T-cell (primary cell): Measurements from ENCODE around the gene COG1. TPM values are rescaled to one million over a fixed set of nuclear protein-coding genes. Genes with fewer than 3 reads are reported as not detected.
"Not testable (repeated sequence)": the region's sequence is repeated elsewhere in the genome, so short reads cannot be mapped to it uniquely, and the experiment has no call there.

Experiments
- ATAC-seq, 4 experiments: fragments of 200-7000 bp in 3 of 4; fragments of 150-1000 bp in 1 of 4; cut with Tn5 transposase; replicated peaks in 1 of 4; 1 replicate in 3 of 4; 2 replicates in 1 of 4; pipeline ENCODE4 v1.10.0; 2021; ENCODE audit warnings: moderate library complexity in 3 of 4, mild to moderate bottlenecking in 2 of 4, moderate number of reproducible peaks in 1 of 4
- CTCF ChIA-PET, 2 donors: fragments of 300-600 bp; sonication (Branson Sonifier 250); formaldehyde crosslinking; loops; one replicate each; lab custom pipeline; 2022; ENCODE audit warnings: antibody characterized with exemption in 2 of 2; lab: Charles Lee
- POLR2A ChIA-PET, 2 donors: fragments of 300-600 bp; sonication (Branson Sonifier 250); formaldehyde crosslinking; loops; one replicate each; lab custom pipeline; 2022; ENCODE audit warnings: antibody characterized with exemption in 2 of 2; lab: Charles Lee
- DNase-seq, 35 experiments: peaks; one replicate each; pipeline versions ENCODE4 v3.0.0 to v3.0.0-alpha.2; 2013 to 2023
- H3K27ac ChIP-seq: one replicate; pipeline ENCODE4 v1.5.1; 2013; ENCODE audit warnings: low read length
- H3K27me3 ChIP-seq, 2 experiments: replicated peaks in 1 of 2; 1 replicate in 1 of 2; 2 replicates in 1 of 2; pipeline versions ENCODE4 v1.6.1 to v1.7.0; 2013; ENCODE audit warnings: low read length in 1 of 2, mixed read lengths in 1 of 2; ENCODE audit not compliant: control insufficient read depth in 2 of 2, insufficient read depth in 2 of 2; ENCODE audit errors: extremely low read depth in 1 of 2
- H3K36me3 ChIP-seq, 2 donors: 1 replicate in 1 of 2; 2 replicates in 1 of 2; pipeline versions ENCODE4 v1.6.1 to v1.7.0; 2013; ENCODE audit warnings: low read length in 1 of 2; ENCODE audit not compliant: control insufficient read depth in 2 of 2, insufficient read depth in 1 of 2; ENCODE audit errors: extremely low read depth in 1 of 2
- H3K4me1 ChIP-seq, 2 experiments: 1 replicate in 1 of 2; 2 replicates in 1 of 2; pipeline versions ENCODE4 v1.6.1 to v1.7.0; 2013; ENCODE audit warnings: low read length in 2 of 2, mixed read lengths in 1 of 2; ENCODE audit not compliant: insufficient read depth in 2 of 2, control insufficient read depth in 1 of 2; ENCODE audit errors: extremely low read depth in 1 of 2
- H3K4me3 ChIP-seq, 2 donors: 1 replicate in 1 of 2; 2 replicates in 1 of 2; pipeline versions ENCODE4 v1.5.1 to v1.7.0; 2013; ENCODE audit warnings: mild to moderate bottlenecking in 2 of 2, low read length in 1 of 2, moderate library complexity in 1 of 2; ENCODE audit not compliant: control insufficient read depth in 1 of 2; ENCODE audit errors: extremely low read depth in 1 of 2
- H3K9me3 ChIP-seq: 2 replicates; pipeline ENCODE4 v1.7.0; 2013
- H3K27ac Mint-ChIP-seq, 2 donors: one replicate each; pipeline ENCODE4 v1.8.0; 2020 to 2021; ENCODE audit warnings: mild to moderate bottlenecking in 2 of 2, mixed read lengths in 2 of 2
- H3K27me3 Mint-ChIP-seq, 2 donors: one replicate each; pipeline ENCODE4 v1.8.0; 2021 to 2022; ENCODE audit warnings: mixed read lengths in 2 of 2
- H3K36me3 Mint-ChIP-seq: one replicate; pipeline ENCODE4 v1.8.0; 2021; ENCODE audit warnings: mixed read lengths
- H3K4me1 Mint-ChIP-seq, 3 donors: one replicate each; pipeline ENCODE4 v1.8.0; 2020 to 2022; ENCODE audit warnings: mixed read lengths in 3 of 3, mild to moderate bottlenecking in 1 of 3
- H3K4me3 Mint-ChIP-seq, 3 donors: one replicate each; pipeline ENCODE4 v1.8.0; 2020 to 2022; ENCODE audit warnings: mild to moderate bottlenecking in 3 of 3, mixed read lengths in 3 of 3, moderate library complexity in 3 of 3
- H3K9me3 Mint-ChIP-seq, 3 donors: one replicate each; pipeline ENCODE4 v1.8.0; 2020 to 2022; ENCODE audit warnings: mixed read lengths in 3 of 3
- WGBS: methylation state at CpG from one replicate; pipeline ENCODE4 v1.1.5; 2013; ENCODE audit warnings: missing lambda C conversion rate; ENCODE audit not compliant: insufficient coverage; 5-methylcytosine and 5-hydroxymethylcytosine counted together
- total RNA-seq, 35 experiments: library from RNA in 6 of 35; stranded (reverse) in 6 of 35; fragments of 120-200 nt in 1 of 35; gene quantifications; one replicate each; pipeline versions ENCODE4 v1.2.1 to v1.2.4 and lab custom pipeline; 2013 to 2026

The COG1 gene
- total RNA-seq = 10 to 100 TPM; 66.3 to 77.2 (median 73.3) TPM
- 36.8 TPM for total RNA-seq (2013)
- 12.8 to 87.9 (median 51.6) reads per million in 29 experiments for total RNA-seq (lab: John Stamatoyannopoulos, UW)

GRCh38 chr17:73192894-73193701, at the start of gene COG1:
TSS of gene COG1 (plus strand) at chr17:73193055. CDS start at chr17:73193070, 15 bp downstream.
- DNase-seq = peak; percentile 60 to 93 (median 83)
- ChIA-PET CTCF (interaction anchor here (0.5 to 1.2 kb wide), 4 partner anchors 33 to 468 kb away, joined by 3 to 4 read pairs (median 4); a partner anchor contains a TSS), POLR2A (interaction anchor here in 1 of 2 donors (0.6 kb wide), 1 partner anchor 39 kb away, joined by 5 read pairs; no protein-coding TSS in a partner anchor)
- Histone ChIP-seq H3K4me3 (peak within 1 kb of the TSS; percentile 81 to 89), H3K27ac (peak within 1 kb of the TSS; percentile 75), H3K4me1 (peaks cover 8 to 31% of the 10 kb centered on the region in 2 experiments), H3K36me3 (peaks cover 10 to 22% of the 10 kb centered on the region in 2 donors), H3K27me3 (no peaks in the 10 kb centered on the region), H3K9me3 (no peaks in the 10 kb centered on the region)
- H3K9me3 Mint-ChIP-seq = no peaks in the 10 kb centered on the region
- H3K4me3 Mint-ChIP-seq = peak within 1 kb of the TSS; percentile 94 to 97 (median 96)
- ATAC-seq = peak; percentile 89 to 95 (median 90)
- H3K27ac Mint-ChIP-seq = peak within 1 kb of the TSS; percentile 95
- WGBS = under 1% methylated on average over 68 of the region's 84 CpGs
- no peaks in the 10 kb centered on the region for H3K27me3 Mint-ChIP-seq
- H3K36me3 Mint-ChIP-seq = peaks cover 21% of the 10 kb centered on the region
- peaks cover 29 to 41% (median 34%) of the 10 kb centered on the region in 3 donors for H3K4me1 Mint-ChIP-seq

- H3K4me3 ChIP-seq, H3K4me3 Mint-ChIP-seq, POLR2A ChIA-PET, H3K27ac ChIP-seq, H3K27ac Mint-ChIP-seq, CTCF ChIA-PET, DNase-seq, H3K36me3 Mint-ChIP-seq, H3K9me3 ChIP-seq, H3K36me3 ChIP-seq, ATAC-seq, H3K27me3 ChIP-seq, H3K27me3 Mint-ChIP-seq: not testable (repeated sequence)
- peaks cover 6 to 17% (median 7%) of the 10 kb centered on the region in 3 donors for H3K9me3 Mint-ChIP-seq
- H3K4me1 Mint-ChIP-seq = peaks cover 16 to 19% (median 18%) of the 10 kb centered on the region in 3 donors
- WGBS = 63% methylated on average over 1 of the region's 3 CpGs
- peaks cover 7 to 11% of the 10 kb centered on the region in 2 experiments for H3K4me1 ChIP-seq
Observed at GRCh38 chr17:73144209-73144608, 48.6 kb upstream of the COG1 start.

- ChIA-PET POLR2A (no interaction called here), CTCF (no interaction called here)
- H3K27ac ChIP-seq = no peak overlapping the region
- H3K4me3 ChIP-seq = no peak overlapping the region
- no peaks in the 10 kb centered on the region for H3K9me3 ChIP-seq
- peaks cover 0 to 2% of the 10 kb centered on the region in 2 experiments for H3K27me3 ChIP-seq
- Mint-ChIP-seq H3K36me3 (peaks cover 5% of the 10 kb centered on the region), H3K4me1 (peaks cover 16 to 19% (median 18%) of the 10 kb centered on the region in 3 donors), H3K4me3 (no peak overlapping the region), H3K27ac (no peak overlapping the region), H3K9me3 (peaks cover 6 to 17% (median 7%) of the 10 kb centered on the region in 3 donors), H3K27me3 (peaks cover 3 to 7% of the 10 kb centered on the region in 2 donors)
- H3K36me3 ChIP-seq = no peaks in the 10 kb centered on the region
- 89% methylated on average over 1 of the region's 2 CpGs for WGBS
- ATAC-seq (no peak), DNase-seq (no peak)
- peaks cover 7 to 11% of the 10 kb centered on the region in 2 experiments for H3K4me1 ChIP-seq
Observed at GRCh38 chr17:73145641-73146040, 47.2 kb upstream of the COG1 start.

- peak overlapping the region in 2 of 3 donors; percentile 14 to 48 for H3K4me3 Mint-ChIP-seq
- Histone ChIP-seq H3K4me1 (peaks cover 7 to 11% of the 10 kb centered on the region in 2 experiments), H3K4me3 (peak overlapping the region in 1 of 2 donors; percentile 28)
- ATAC-seq, H3K9me3 ChIP-seq, CTCF ChIA-PET, H3K27me3 ChIP-seq, POLR2A ChIA-PET, H3K27ac ChIP-seq, H3K27ac Mint-ChIP-seq, H3K36me3 Mint-ChIP-seq, H3K36me3 ChIP-seq, DNase-seq: not testable (repeated sequence)
- H3K27me3 Mint-ChIP-seq = peaks cover 8 to 15% of the 10 kb centered on the region in 2 donors
- H3K9me3 Mint-ChIP-seq = peaks cover 6 to 17% (median 7%) of the 10 kb centered on the region in 3 donors
- no CpG with 5 or more reads among the region's 11 CpGs for WGBS
- peaks cover 16 to 19% (median 18%) of the 10 kb centered on the region in 3 donors for H3K4me1 Mint-ChIP-seq
Observed at GRCh38 chr17:73147791-73148190, 45.1 kb upstream of the COG1 start.

- WGBS = 71% methylated on average over 4 of the region's 6 CpGs
- Histone ChIP-seq H3K27me3 (peaks cover 0 to 5% of the 10 kb centered on the region in 2 experiments), H3K4me1 (peaks cover 0 to 4% of the 10 kb centered on the region in 2 experiments), H3K36me3 (no peaks in the 10 kb centered on the region), H3K4me3 (no peak overlapping the region), H3K9me3 (no peaks in the 10 kb centered on the region), H3K27ac (no peak overlapping the region)
- Mint-ChIP-seq H3K27ac (no peak overlapping the region), H3K27me3 (peaks cover 8 to 15% of the 10 kb centered on the region in 2 donors), H3K4me3 (peak overlapping the region in 2 of 3 donors; percentile 3 to 26), H3K36me3 (peaks cover 5% of the 10 kb centered on the region), H3K9me3 (peaks cover 6 to 17% (median 7%) of the 10 kb centered on the region in 3 donors), H3K4me1 (peaks cover 7 to 10% (median 9%) of the 10 kb centered on the region in 3 donors)
- DNase-seq (no peak), ATAC-seq (no peak)
- ChIA-PET POLR2A (no interaction called here), CTCF (no interaction called here)
Observed at GRCh38 chr17:73148540-73149334, 44.1 kb upstream of the COG1 start.
